Limb (tissue), 2 donors: ENCODE results near the gene NFE2L1.
"Not testable (repeated sequence)": the region's sequence is repeated elsewhere in the genome, so short reads cannot be mapped to it uniquely, and the experiment has no call there.

ENCODE experiments used
- DNase-seq, 2 donors: peaks; one replicate each; pipeline ENCODE4 v3.0.0-alpha.2; 2016; ENCODE audit errors: extremely low spot score in 2 of 2

The NFE2L1 gene

GRCh38 chr17:48023400-48024148, 24.6 kb upstream of the NFE2L1 start:
- DNase-seq: peak; percentile 63 to 89

GRCh38 chr17:48024149-48025039, 23.8 kb upstream of the NFE2L1 start:
- peak; percentile 24 to 67 for DNase-seq

GRCh38 chr17:48025040-48025903, 22.9 kb upstream of the NFE2L1 start:
- peak; percentile 95 to 100 for DNase-seq

GRCh38 chr17:48025904-48026501, 22.2 kb upstream of the NFE2L1 start:
- DNase-seq: peak in 1 of 2 donors; percentile 61

GRCh38 chr17:48026502-48027321, 21.4 kb upstream of the NFE2L1 start:
- DNase-seq: peak; percentile 91 to 92

- no peak for DNase-seq
Measured at GRCh38 chr17:48027322-48027981, 20.7 kb upstream of the NFE2L1 start.

- no peak for DNase-seq
Measured at GRCh38 chr17:48028736-48029135, 19.4 kb upstream of the NFE2L1 start.

GRCh38 chr17:48030531-48030930, 17.6 kb upstream of the NFE2L1 start:
- DNase-seq: peak in 1 of 2 donors; percentile 46

GRCh38 chr17:48031966-48032365, 16.2 kb upstream of the NFE2L1 start:
- DNase-seq: no peak

GRCh38 chr17:48034734-48035133, 13.4 kb upstream of the NFE2L1 start:
- not testable (repeated sequence) for DNase-seq

GRCh38 chr17:48036693-48037035, 11.5 kb upstream of the NFE2L1 start:
- no peak for DNase-seq

- DNase-seq: peak in 1 of 2 donors; percentile 61
Measured at GRCh38 chr17:48037036-48037837, 10.9 kb upstream of the NFE2L1 start, which contains the start of gene COPZ2. Gene COPZ2 (minus strand): TSS chr17:48037797. CDS start chr17:48037777, 20 bp downstream.

GRCh38 chr17:48037838-48038323, 10.3 kb upstream of the NFE2L1 start:
- DNase-seq: peak in 1 of 2 donors; percentile 67

- no peak for DNase-seq
Measured at GRCh38 chr17:48038687-48039086, 9.5 kb upstream of the NFE2L1 start.

- no peak for DNase-seq
Measured at GRCh38 chr17:48043176-48043575, 5.0 kb upstream of the NFE2L1 start.

- no peak for DNase-seq
Measured at GRCh38 chr17:48044851-48045250, 3.3 kb upstream of the NFE2L1 start.

- no peak for DNase-seq
Measured at GRCh38 chr17:48045316-48046001, 2.7 kb upstream of the NFE2L1 start.

GRCh38 chr17:48046296-48046695, 1.9 kb upstream of the NFE2L1 start:
- DNase-seq: no peak
